ENCODE results near the gene SMAD3. TPM values are rescaled to one million over a fixed set of nuclear protein-coding genes. Genes with fewer than 3 reads are reported as not detected.
A peak's percentile ranks its signal among the peaks of the same experiment; 100 is the strongest.

Gene SMAD3
- total RNA-seq, 2 experiments from 2014 or later: 145 to 148 TPM

DNA sequence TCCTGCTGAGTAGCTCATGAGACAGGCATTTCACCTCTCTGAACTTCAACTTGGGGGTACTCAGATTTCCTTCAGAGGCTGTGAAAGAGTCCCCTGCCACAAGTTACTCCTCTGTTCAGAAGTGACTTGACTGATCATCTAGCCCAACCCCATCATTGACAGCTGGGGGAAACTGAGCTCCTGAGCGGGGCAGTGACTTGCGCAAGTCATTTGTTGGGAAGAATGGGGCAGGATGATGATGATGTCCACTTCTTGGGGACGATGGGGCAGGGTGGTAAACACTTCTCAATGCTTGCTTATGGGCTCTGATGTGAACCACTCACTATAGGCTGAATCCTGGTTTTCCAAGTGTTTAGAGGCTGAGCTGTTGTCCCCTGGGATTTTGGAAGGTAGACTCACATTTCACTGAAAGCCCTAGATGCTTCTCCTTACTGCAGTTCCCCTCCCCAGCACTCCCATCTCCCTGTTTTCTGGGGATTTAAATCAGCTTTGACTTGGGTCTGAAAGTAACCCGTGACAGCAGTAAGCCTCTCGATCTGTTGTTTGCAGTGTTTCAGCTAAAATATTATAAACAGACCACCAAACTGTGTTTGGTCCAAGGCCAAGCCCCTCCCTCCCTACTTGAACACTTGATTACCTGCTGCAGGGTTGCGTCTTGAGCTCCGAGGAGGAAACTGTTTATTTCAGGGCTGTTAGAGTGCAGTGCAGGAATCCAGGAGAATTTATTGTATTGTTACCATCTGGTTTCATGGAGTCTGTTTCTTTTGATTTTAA lies 25.1 kb downstream of the SMAD3 start:
- Mint-ChIP-seq H3K27me3 (no peaks in the 10 kb centered on the region), H3K36me3 (ENCODE audit: low read depth) (peaks cover 83% of the 10 kb centered on the region), H3K4me1 (peaks cover 100% of the 10 kb centered on the region), H3K27ac (peak overlapping the region; percentile 83), H3K4me3 (peak overlapping the region; percentile 73), H3K9me3 (no peaks in the 10 kb centered on the region)
- no peak for DNase-seq
- ChIA-PET POLR2A (interaction anchor here (1.0 to 19.8 kb wide), 10 partner anchors 7 to 57 kb away, joined by 3 to 489 read pairs (median 8); partner anchors contain the start of gene SMAD3), CTCF (interaction anchor here (1.0 to 3.0 kb wide), 3 partner anchors 9 to 25 kb away, joined by 4 to 15 read pairs (median 10); partner anchors contain the start of gene SMAD3)

DNA sequence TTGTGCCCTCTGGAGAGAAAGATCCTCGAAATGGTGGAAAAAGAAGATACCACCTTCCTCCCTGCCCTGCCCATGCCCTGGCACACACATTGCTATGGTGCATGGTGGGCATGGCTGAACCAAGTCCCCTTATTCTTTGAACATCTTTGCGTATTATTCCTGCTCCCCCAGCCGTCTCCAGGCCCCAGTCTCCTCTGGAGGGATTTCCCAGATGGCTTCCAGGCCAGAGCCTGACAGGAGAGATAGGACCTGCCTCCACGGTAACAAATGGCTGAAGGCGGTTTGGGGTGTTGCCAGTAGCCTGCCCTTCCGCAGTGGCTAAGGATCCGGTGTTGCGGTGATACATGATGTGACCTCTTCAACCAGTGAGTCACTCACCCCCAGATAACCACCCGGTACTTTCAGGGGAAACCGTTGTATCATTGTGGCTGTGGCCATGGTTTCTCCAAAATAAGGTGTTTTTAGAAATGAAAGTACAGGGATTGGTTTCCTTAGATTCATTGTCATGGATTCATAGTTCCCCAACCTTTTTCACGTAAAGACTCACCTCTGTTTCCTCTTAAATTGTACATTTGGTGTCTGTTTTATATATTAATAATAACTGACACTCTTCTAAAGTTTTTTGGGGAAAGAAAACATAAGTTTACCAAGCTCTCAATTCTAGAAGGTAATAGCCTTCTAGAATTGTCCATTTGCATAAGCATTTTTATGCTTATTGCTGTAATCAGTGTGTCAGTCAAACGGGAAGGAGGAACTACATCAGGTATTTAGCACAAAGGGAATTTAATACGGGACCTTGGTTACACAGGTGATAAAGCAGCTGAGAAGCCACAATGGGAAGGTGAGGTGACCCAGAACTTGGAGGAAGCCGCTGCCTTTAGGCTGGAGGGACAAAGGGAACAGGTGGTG lies 25.9 kb downstream of the SMAD3 start:
- DNase-seq: peak; percentile 91
- CTCF ChIA-PET: interaction anchor here (1.0 to 3.0 kb wide), 4 partner anchors 10 to 30 kb away, joined by 4 to 15 read pairs (median 7); partner anchors contain the start of gene SMAD3
- Mint-ChIP-seq H3K36me3 (ENCODE audit: low read depth) (peaks cover 85% of the 10 kb centered on the region), H3K4me3 (peak overlapping the region; percentile 73), H3K9me3 (no peaks in the 10 kb centered on the region), H3K4me1 (peaks cover 100% of the 10 kb centered on the region), H3K27ac (peak overlapping the region; percentile 83), H3K27me3 (no peaks in the 10 kb centered on the region)
- POLR2A ChIA-PET: interaction anchor here (1.1 to 19.8 kb wide), 13 partner anchors 7 to 163 kb away, joined by 3 to 489 read pairs (median 5); partner anchors contain the start of genes AAGAB, IQCH and SMAD3

DNA sequence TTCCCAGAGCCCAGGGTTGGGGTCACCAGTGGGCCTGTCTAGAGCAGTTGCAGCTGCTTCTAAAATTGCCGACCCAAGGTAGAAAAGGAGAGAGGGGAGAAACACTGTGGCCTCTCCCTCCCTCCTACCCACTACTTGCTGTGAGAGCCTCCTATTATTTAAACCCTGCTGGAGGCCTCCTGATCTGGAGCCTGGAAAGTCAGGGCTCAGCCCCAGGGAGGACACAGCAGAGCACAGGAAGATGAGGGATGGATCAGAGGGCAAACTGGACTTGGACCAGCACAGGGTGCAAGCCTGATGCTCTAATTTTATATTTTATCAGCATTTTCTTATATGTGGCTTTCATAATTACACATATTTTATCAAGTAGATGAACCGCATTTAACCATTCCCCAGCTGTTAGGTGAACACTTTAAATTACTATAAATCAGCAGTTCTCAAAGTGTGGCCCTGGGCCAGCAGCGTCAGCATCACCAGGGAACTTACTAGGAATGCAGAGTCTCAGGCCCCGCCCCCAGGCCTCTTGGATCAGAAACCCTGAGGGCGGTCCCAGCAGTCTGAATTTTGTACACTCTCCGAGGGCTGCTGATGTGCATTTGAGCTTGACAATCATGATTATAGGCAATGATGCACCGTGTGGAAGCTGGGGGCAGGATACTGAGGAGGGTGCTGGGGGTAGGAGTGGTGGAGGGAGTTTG lies 26.7 kb downstream of the SMAD3 start:
- POLR2A ChIA-PET: interaction anchor here (1.0 to 19.8 kb wide), 11 partner anchors 9 to 163 kb away, joined by 3 to 489 read pairs (median 6); partner anchors contain the start of genes AAGAB, IQCH and SMAD3
- Mint-ChIP-seq H3K4me3 (no peak overlapping the region), H3K27ac (peak overlapping the region; percentile 83), H3K27me3 (no peaks in the 10 kb centered on the region), H3K36me3 (ENCODE audit: low read depth) (peaks cover 85% of the 10 kb centered on the region), H3K4me1 (peaks cover 100% of the 10 kb centered on the region), H3K9me3 (no peaks in the 10 kb centered on the region)
- CTCF ChIA-PET: interaction anchor here (1.0 to 3.0 kb wide), 3 partner anchors 9 to 29 kb away, joined by 4 to 15 read pairs (median 10); no protein-coding TSS in a partner anchor
- DNase-seq: no peak

DNA sequence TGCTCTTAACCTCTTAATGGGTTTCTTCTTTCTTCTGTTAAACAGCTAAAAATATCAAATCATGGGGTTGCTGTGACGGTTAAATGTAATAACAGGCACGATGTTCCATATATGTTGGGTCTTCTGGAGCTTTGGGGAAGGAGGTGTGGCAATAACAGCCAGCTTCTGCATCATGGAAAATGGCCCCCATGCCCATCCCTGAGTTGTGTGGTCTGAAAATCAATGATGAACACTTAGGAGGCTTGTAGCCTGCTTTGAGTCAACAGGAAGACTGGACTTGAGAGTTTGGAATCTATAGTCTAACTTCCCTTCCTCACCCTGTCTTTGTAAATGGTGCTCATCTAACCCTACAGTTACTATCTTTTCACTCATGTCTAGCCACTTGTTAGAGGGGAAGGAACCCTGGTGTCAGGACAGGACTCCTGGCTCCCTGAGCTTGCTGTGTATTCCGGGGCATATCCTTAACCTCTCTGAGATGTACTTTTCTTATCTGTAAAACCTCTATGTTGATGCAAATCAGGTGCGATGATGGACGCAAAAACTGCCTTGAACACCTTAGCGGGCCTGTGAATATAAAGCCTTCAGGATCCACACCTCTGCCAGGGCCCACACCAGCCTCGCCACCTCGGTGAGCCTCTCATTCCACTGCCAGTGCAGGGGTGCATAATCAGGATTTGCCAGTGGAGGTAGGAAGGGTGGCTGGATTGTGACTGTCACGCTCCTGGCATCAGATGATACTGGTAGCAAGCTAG lies 27.5 kb downstream of the SMAD3 start:
- Mint-ChIP-seq H3K27me3 (no peaks in the 10 kb centered on the region), H3K27ac (peak overlapping the region; percentile 83), H3K4me1 (peaks cover 100% of the 10 kb centered on the region), H3K36me3 (ENCODE audit: low read depth) (peaks cover 85% of the 10 kb centered on the region), H3K9me3 (no peaks in the 10 kb centered on the region), H3K4me3 (no peak overlapping the region)
- ChIA-PET POLR2A (interaction anchor here (1.0 to 19.8 kb wide), 8 partner anchors 9 to 42 kb away, joined by 3 to 489 read pairs (median 15); partner anchors contain the start of gene SMAD3), CTCF (interaction anchor here (3.0 kb wide), 1 partner anchor 9 kb away, joined by 15 read pairs; no protein-coding TSS in a partner anchor)
- DNase-seq: no peak

DNA sequence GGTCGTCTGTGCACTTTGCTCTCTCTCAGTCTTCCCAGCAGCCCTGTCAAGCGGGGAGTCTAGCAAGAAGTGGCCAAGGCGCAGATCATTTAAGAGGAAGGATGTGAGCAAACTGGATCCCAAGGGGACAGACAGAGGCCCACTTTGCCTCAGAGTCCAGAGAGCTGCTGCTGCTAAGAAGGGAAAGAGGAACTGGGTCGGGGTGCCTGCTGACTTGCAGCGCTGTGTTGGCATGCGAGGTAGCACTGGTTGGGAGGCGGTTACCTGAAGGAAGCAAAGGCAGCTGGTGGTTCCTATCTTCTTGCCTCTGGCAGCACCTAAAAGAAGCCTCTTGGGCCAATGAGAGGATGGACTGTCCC lies 28.1 kb downstream of the SMAD3 start:
- H3K4me3 Mint-ChIP-seq: no peak overlapping the region
- H3K27me3 Mint-ChIP-seq: no peaks in the 10 kb centered on the region
- peaks cover 85% of the 10 kb centered on the region for H3K36me3 Mint-ChIP-seq (ENCODE audit: low read depth)
- ChIA-PET CTCF (no interaction called here), POLR2A (interaction anchor here (1.7 to 19.8 kb wide), 6 partner anchors 9 to 41 kb away, joined by 5 to 489 read pairs (median 76); partner anchors contain the start of gene SMAD3)
- H3K4me1 Mint-ChIP-seq: peaks cover 100% of the 10 kb centered on the region
- no peaks in the 10 kb centered on the region for H3K9me3 Mint-ChIP-seq
- DNase-seq: no peak
- H3K27ac Mint-ChIP-seq: peak overlapping the region; percentile 83

DNA sequence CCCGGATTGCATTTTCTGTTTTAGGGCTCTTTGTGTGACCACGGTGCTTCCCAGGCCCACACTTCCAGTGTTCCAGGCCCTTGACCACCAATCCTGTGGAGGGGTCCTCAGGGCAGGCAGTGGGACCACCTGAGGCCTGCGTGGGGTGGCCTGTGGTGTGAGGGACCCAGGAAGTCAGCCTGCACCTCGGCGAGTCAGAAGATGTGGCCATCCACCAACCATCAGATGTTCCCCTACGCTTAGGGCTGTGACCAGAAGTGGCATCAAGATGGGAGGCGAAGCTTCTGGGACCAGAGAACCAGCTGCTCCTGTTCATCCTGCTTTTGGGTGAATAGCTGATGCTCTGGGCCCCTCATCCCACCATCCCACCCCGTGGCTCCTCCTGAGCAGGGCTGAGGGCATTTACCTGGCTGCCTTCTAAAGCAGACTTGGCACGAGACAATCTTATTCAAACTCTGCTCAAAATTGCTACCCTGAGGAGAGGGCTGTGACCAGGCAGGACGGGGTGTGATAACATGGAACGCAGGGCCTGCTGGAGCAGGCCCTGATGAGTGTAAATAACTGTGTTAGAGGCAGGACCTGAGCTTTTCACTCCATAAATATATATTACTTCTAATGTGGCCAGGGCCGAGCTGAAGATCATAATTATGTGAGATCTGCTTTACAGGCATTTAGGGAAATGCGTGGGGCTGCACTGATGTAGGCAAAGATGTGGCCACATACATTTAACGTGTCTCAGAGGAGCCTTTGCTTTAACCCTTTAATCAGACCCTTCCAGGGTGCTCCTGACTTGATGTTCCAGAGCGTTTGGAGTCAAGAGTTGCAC lies 28.8 kb downstream of the SMAD3 start:
- Mint-ChIP-seq H3K27ac (peak overlapping the region; percentile 96), H3K4me1 (peaks cover 100% of the 10 kb centered on the region), H3K36me3 (ENCODE audit: low read depth) (peaks cover 89% of the 10 kb centered on the region), H3K9me3 (no peaks in the 10 kb centered on the region), H3K27me3 (no peaks in the 10 kb centered on the region), H3K4me3 (no peak overlapping the region)
- DNase-seq: no peak
- ChIA-PET POLR2A (interaction anchor here (6.7 to 19.8 kb wide), 3 partner anchors 8 to 25 kb away, joined by 127 to 489 read pairs (median 194); partner anchors contain the start of gene SMAD3), CTCF (no interaction called here)

DNA sequence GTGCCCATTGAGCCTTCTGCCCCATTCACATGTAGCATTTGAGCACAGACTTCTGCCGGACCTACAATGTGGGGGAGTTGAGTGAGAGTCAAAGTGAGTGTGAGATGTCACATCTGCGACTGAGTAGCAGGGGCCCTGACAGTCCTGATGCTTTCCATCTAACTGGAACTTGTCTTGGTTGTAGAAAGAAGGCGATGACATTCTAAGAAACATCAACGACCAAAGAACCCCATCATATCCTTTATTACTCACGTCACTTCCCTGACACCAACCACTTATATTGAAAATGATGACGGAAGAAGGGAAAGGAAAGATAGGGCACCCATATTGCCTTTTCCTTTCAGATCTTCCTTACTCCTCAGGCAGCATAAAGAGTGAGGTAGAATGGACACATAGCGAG lies 30.5 kb downstream of the SMAD3 start:
- H3K36me3 Mint-ChIP-seq (ENCODE audit: low read depth): peaks cover 83% of the 10 kb centered on the region
- H3K27me3 Mint-ChIP-seq: no peaks in the 10 kb centered on the region
- H3K4me1 Mint-ChIP-seq: peaks cover 91% of the 10 kb centered on the region
- peak overlapping the region; percentile 46 for H3K4me3 Mint-ChIP-seq
- no peaks in the 10 kb centered on the region for H3K9me3 Mint-ChIP-seq
- DNase-seq: no peak
- ChIA-PET CTCF (interaction anchor here (0.6 to 1.5 kb wide), 3 partner anchors 23 to 49 kb away, joined by 3 read pairs; no protein-coding TSS in a partner anchor), POLR2A (interaction anchor here (1.3 to 19.8 kb wide), 6 partner anchors 7 to 52 kb away, joined by 3 to 489 read pairs (median 68); partner anchors contain the start of gene SMAD3)
- H3K27ac Mint-ChIP-seq: peak overlapping the region; percentile 96

DNA sequence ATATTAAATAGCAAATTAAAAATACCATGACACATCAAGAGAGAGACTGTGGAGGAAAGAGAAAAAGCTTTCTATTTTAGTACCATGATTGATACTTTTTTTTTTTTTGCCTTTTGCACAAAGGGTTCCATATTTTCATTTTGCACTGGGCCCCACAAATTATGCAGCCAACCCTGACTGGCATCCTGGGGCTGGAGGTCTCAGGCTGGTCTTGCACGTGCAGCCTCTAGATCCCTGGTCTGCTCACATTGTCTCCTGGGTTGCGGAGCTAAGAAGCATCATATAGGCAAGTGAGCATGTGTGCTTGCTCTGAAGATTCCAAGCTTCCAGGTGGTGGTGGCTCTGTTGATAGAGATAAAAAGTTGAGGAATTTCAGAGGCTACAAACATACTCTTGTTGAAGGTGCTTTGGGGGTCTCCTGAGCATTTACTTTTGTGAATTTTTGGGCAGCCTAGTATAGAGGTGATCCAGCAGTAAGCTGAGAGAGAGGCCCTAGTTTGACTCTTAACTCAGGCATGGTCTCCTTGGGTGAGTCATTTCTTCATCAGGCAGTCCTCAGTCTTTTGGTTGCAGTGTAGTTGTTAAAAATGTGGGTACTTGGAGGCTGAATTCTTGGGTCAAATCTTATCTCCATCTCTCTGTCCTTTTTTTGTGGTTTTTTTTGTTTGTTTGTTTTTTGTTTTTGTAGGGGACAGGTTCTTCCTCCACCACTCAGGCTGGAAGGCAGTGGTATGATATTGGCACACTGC lies 31.3 kb downstream of the SMAD3 start:
- POLR2A ChIA-PET: interaction anchor here (0.9 to 19.8 kb wide), 9 partner anchors 13 to 144 kb away, joined by 3 to 489 read pairs (median 8); partner anchors contain the start of gene SMAD3
- peaks cover 77% of the 10 kb centered on the region for H3K36me3 Mint-ChIP-seq (ENCODE audit: low read depth)
- peak overlapping the region; percentile 7 for H3K4me3 Mint-ChIP-seq
- DNase-seq: no peak
- H3K27ac Mint-ChIP-seq: peak overlapping the region; percentile 96
- CTCF ChIA-PET: interaction anchor here (0.6 to 1.5 kb wide), 5 partner anchors 14 to 49 kb away, joined by 3 to 4 read pairs (median 3); partner anchors contain the start of gene SMAD3
- H3K27me3 Mint-ChIP-seq: no peaks in the 10 kb centered on the region
- H3K9me3 Mint-ChIP-seq: no peaks in the 10 kb centered on the region
- H3K4me1 Mint-ChIP-seq: peaks cover 83% of the 10 kb centered on the region

DNA sequence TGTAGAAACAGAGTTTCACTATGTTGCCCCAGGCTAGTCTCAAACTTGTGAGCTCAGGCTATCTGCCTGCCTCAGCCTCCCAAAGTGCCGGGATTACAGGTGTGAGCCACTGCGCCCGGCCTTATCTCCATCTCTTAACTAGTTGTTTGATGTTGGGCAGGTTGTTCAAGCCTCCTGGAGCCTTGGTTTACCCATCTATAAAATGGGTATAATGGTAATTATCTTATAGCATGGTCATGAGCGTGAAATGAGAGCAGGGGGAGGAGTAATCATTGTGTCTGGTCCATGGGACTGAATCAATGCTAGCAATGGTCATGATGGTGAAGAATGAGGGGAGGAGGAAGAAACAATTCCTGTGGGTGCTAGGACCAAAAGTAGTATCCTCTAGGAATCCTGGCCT lies 32.0 kb downstream of the SMAD3 start:
- DNase-seq: no peak
- H3K9me3 Mint-ChIP-seq: no peaks in the 10 kb centered on the region
- peak overlapping the region; percentile 7 for H3K4me3 Mint-ChIP-seq
- peaks cover 72% of the 10 kb centered on the region for H3K36me3 Mint-ChIP-seq (ENCODE audit: low read depth)
- peaks cover 76% of the 10 kb centered on the region for H3K4me1 Mint-ChIP-seq
- ChIA-PET CTCF (interaction anchor here (1.1 to 1.5 kb wide), 4 partner anchors 11 to 32 kb away, joined by 3 to 5 read pairs (median 4); partner anchors contain the start of gene SMAD3), POLR2A (interaction anchor here (1.0 to 19.8 kb wide), 9 partner anchors 9 to 143 kb away, joined by 3 to 489 read pairs (median 8); partner anchors contain the start of gene SMAD3)
- H3K27me3 Mint-ChIP-seq: no peaks in the 10 kb centered on the region
- peak overlapping the region; percentile 96 for H3K27ac Mint-ChIP-seq
